Activated naive CD4-positive, alpha-beta T cell treated with anti-CD3 and anti-CD28 coated beads, Interleukin-2, amount 10 ng/mL, durations not matched to agents 7 days and 5 days (primary cell): ENCODE data around the gene NAV2.
A peak's percentile ranks its signal among the peaks of the same experiment; 100 is the strongest.

Source experiments
- CTCF ChIA-PET: fragments of 350-600 bp; sonication (Branson Sonifier 250); formaldehyde crosslinking; loops from one replicate; lab custom pipeline; 2021; ENCODE audit warnings: antibody characterized with exemption; lab: Charles Lee
- DNase-seq: peaks from one replicate; pipeline ENCODE4 v3.0.0-alpha.2; 2020
- H3K27ac Mint-ChIP-seq: one replicate; pipeline ENCODE4 v1.8.0; 2021; ENCODE audit warnings: mild to moderate bottlenecking, moderate library complexity, mixed read lengths
- H3K27me3 Mint-ChIP-seq: one replicate; pipeline ENCODE4 v1.8.0; 2021; ENCODE audit warnings: mild to moderate bottlenecking, mixed read lengths
- H3K36me3 Mint-ChIP-seq: one replicate; pipeline ENCODE4 v1.8.0; 2021; ENCODE audit warnings: mixed read lengths
- H3K4me1 Mint-ChIP-seq: one replicate; pipeline ENCODE4 v1.8.0; 2021; ENCODE audit warnings: mixed read lengths
- H3K4me3 Mint-ChIP-seq: one replicate; pipeline ENCODE4 v1.8.0; 2021; ENCODE audit warnings: mild to moderate bottlenecking, moderate library complexity, mixed read lengths
- H3K9me3 Mint-ChIP-seq: one replicate; pipeline ENCODE4 v1.8.0; 2021; ENCODE audit warnings: mixed read lengths

NAV2 gene

GRCh38 chr11:19736831-19737230 is 24.2 kb downstream of the NAV2 start:
- Mint-ChIP-seq H3K4me1 (no peaks in the 10 kb centered on the region), H3K27me3 (peaks cover 21% of the 10 kb centered on the region), H3K4me3 (no peak overlapping the region), H3K36me3 (no peaks in the 10 kb centered on the region), H3K27ac (no peak overlapping the region), H3K9me3 (no peaks in the 10 kb centered on the region)
- CTCF ChIA-PET = interaction anchor here (2.4 kb wide), 1 partner anchor 172 kb away, joined by 15 read pairs; no protein-coding TSS in a partner anchor
- DNase-seq = no peak

GRCh38 chr11:19737575-19737974 is 24.9 kb downstream of the NAV2 start:
- Mint-ChIP-seq H3K4me3 (no peak overlapping the region), H3K4me1 (no peaks in the 10 kb centered on the region), H3K27ac (no peak overlapping the region), H3K36me3 (no peaks in the 10 kb centered on the region), H3K9me3 (no peaks in the 10 kb centered on the region), H3K27me3 (peaks cover 21% of the 10 kb centered on the region)
- CTCF ChIA-PET = interaction anchor here (0.6 to 2.4 kb wide), 3 partner anchors 12 to 173 kb away, joined by 3 to 15 read pairs (median 3); no protein-coding TSS in a partner anchor
- no peak for DNase-seq

- Mint-ChIP-seq H3K27ac (no peak overlapping the region), H3K9me3 (no peaks in the 10 kb centered on the region), H3K4me1 (no peaks in the 10 kb centered on the region), H3K27me3 (peaks cover 21% of the 10 kb centered on the region), H3K36me3 (no peaks in the 10 kb centered on the region), H3K4me3 (no peak overlapping the region)
- CTCF ChIA-PET = interaction anchor here (0.6 to 2.4 kb wide), 4 partner anchors 12 to 174 kb away, joined by 3 to 15 read pairs (median 4); no protein-coding TSS in a partner anchor
- no peak for DNase-seq
Measured at GRCh38 chr11:19738124-19738523, 25.5 kb downstream of the NAV2 start.

GRCh38 chr11:19739872-19740271 is 27.2 kb downstream of the NAV2 start:
- no peak for DNase-seq
- no peaks in the 10 kb centered on the region for H3K4me1 Mint-ChIP-seq
- H3K27me3 Mint-ChIP-seq = peaks cover 25% of the 10 kb centered on the region
- H3K4me3 Mint-ChIP-seq = no peak overlapping the region
- CTCF ChIA-PET = interaction anchor here (1.0 to 2.1 kb wide), 4 partner anchors 13 to 182 kb away, joined by 3 to 6 read pairs (median 4); no protein-coding TSS in a partner anchor
- no peak overlapping the region for H3K27ac Mint-ChIP-seq
- H3K36me3 Mint-ChIP-seq = no peaks in the 10 kb centered on the region
- H3K9me3 Mint-ChIP-seq = no peaks in the 10 kb centered on the region

DNA sequence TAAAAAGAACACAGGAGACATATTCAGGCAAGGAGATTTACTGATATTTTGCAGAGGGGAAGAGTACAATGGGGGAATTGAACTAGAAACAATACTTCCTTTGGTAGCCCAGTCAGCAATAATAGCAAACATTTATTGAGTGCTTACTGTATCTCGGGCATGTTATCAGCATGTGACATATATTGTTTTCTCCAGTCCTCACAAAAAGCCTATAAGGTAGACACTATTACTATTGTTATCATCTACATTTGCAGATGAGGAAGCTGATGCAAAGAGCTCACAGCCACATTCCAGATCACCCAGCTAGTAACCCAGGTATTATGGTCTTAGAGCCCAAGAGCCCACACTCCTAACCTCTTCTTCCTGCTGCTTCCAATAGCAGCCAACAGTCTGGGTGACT is 27.9 kb downstream of the NAV2 start:
- Mint-ChIP-seq H3K36me3 (no peaks in the 10 kb centered on the region), H3K27me3 (peaks cover 25% of the 10 kb centered on the region), H3K9me3 (no peaks in the 10 kb centered on the region), H3K4me1 (no peaks in the 10 kb centered on the region), H3K4me3 (no peak overlapping the region), H3K27ac (no peak overlapping the region)
- CTCF ChIA-PET = interaction anchor here (1.4 kb wide), 1 partner anchor 14 kb away, joined by 3 read pairs; no protein-coding TSS in a partner anchor
- DNase-seq = no peak

GRCh38 chr11:19742588-19743292 is 30.1 kb downstream of the NAV2 start:
- Mint-ChIP-seq H3K36me3 (no peaks in the 10 kb centered on the region), H3K4me3 (no peak overlapping the region), H3K4me1 (no peaks in the 10 kb centered on the region), H3K27me3 (peaks cover 21% of the 10 kb centered on the region), H3K27ac (no peak overlapping the region), H3K9me3 (no peaks in the 10 kb centered on the region)
- CTCF ChIA-PET = interaction anchor here (1.0 to 4.6 kb wide), 14 partner anchors 8 to 196 kb away, joined by 3 to 89 read pairs (median 4); partner anchors contain the start of gene NAV2
- DNase-seq = peak; percentile 79

GRCh38 chr11:19743622-19744021 is 31.0 kb downstream of the NAV2 start:
- H3K27me3 Mint-ChIP-seq = peaks cover 15% of the 10 kb centered on the region
- CTCF ChIA-PET = interaction anchor here (0.6 to 4.6 kb wide), 7 partner anchors 10 to 190 kb away, joined by 3 to 89 read pairs (median 6); no protein-coding TSS in a partner anchor
- H3K4me3 Mint-ChIP-seq = no peak overlapping the region
- no peak overlapping the region for H3K27ac Mint-ChIP-seq
- no peaks in the 10 kb centered on the region for H3K9me3 Mint-ChIP-seq
- DNase-seq = no peak
- no peaks in the 10 kb centered on the region for H3K36me3 Mint-ChIP-seq
- no peaks in the 10 kb centered on the region for H3K4me1 Mint-ChIP-seq

- H3K36me3 Mint-ChIP-seq = no peaks in the 10 kb centered on the region
- H3K9me3 Mint-ChIP-seq = no peaks in the 10 kb centered on the region
- no peak for DNase-seq
- CTCF ChIA-PET = interaction anchor here (0.6 to 4.6 kb wide), 2 partner anchors 179 to 187 kb away, joined by 3 to 89 read pairs; no protein-coding TSS in a partner anchor
- no peaks in the 10 kb centered on the region for H3K4me1 Mint-ChIP-seq
- H3K27me3 Mint-ChIP-seq = peaks cover 15% of the 10 kb centered on the region
- no peak overlapping the region for H3K27ac Mint-ChIP-seq
- H3K4me3 Mint-ChIP-seq = no peak overlapping the region
Measured at GRCh38 chr11:19744130-19744529, 31.5 kb downstream of the NAV2 start.

- Mint-ChIP-seq H3K36me3 (no peaks in the 10 kb centered on the region), H3K4me3 (no peak overlapping the region), H3K27me3 (peaks cover 10% of the 10 kb centered on the region), H3K9me3 (no peaks in the 10 kb centered on the region), H3K4me1 (no peaks in the 10 kb centered on the region), H3K27ac (no peak overlapping the region)
- DNase-seq = no peak
- CTCF ChIA-PET = interaction anchor here (0.9 to 4.6 kb wide), 2 partner anchors 181 to 191 kb away, joined by 3 to 89 read pairs; no protein-coding TSS in a partner anchor
Measured at GRCh38 chr11:19746086-19746485, 33.4 kb downstream of the NAV2 start.

DNA sequence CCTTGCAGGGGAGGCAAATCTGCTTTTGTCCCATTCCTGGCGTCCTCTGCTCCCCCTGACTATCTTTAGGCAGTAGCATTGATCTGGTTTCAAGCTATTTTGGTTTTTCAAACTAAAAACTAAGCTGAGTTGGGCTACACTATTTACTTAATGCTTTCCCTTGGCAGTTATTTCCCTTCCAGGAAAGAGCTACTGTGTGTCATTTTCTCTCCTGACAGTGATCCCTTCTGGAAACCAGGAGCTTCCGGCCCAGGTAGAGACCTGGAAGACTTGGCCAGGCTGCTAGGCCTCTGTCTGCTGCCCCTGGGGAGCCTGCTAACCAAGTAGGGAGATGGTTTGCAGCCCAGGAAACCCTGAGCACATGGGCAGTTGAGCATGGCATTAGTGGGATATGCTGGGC is 35.0 kb downstream of the NAV2 start:
- Mint-ChIP-seq H3K27me3 (peaks cover 7% of the 10 kb centered on the region), H3K9me3 (no peaks in the 10 kb centered on the region), H3K4me1 (no peaks in the 10 kb centered on the region), H3K4me3 (no peak overlapping the region), H3K27ac (no peak overlapping the region), H3K36me3 (no peaks in the 10 kb centered on the region)
- CTCF ChIA-PET = interaction anchor here (0.7 kb wide), 1 partner anchor 182 kb away, joined by 3 read pairs; no protein-coding TSS in a partner anchor
- no peak for DNase-seq

DNA sequence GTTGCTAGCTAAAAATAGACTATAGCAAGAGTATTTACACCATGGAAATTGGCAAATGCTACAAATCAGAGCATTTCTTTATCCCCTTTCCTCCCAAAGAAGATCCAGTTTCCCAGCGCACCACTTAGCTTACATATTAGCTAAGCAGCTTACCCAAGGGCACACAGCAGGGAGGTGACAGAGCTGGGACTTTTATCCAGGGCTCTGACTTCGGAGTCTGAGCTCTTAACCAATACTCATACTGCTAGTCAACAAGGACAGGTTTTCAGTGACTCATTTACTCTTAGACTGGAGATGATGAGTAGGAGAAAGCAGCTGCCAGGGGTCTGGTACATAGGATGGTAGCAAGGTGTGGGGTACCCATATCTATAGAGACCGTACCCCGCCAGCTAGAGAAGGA is 38.4 kb downstream of the NAV2 start:
- Mint-ChIP-seq H3K27me3 (peaks cover 3% of the 10 kb centered on the region), H3K4me1 (no peaks in the 10 kb centered on the region), H3K36me3 (no peaks in the 10 kb centered on the region), H3K9me3 (no peaks in the 10 kb centered on the region), H3K27ac (no peak overlapping the region), H3K4me3 (no peak overlapping the region)
- CTCF ChIA-PET = interaction anchor here (0.8 kb wide), 1 partner anchor 9 kb away, joined by 3 read pairs; no protein-coding TSS in a partner anchor
- no peak for DNase-seq

- Mint-ChIP-seq H3K27ac (no peak overlapping the region), H3K27me3 (no peaks in the 10 kb centered on the region), H3K36me3 (no peaks in the 10 kb centered on the region), H3K4me1 (no peaks in the 10 kb centered on the region), H3K4me3 (no peak overlapping the region), H3K9me3 (no peaks in the 10 kb centered on the region)
- CTCF ChIA-PET = no interaction called here
- DNase-seq = no peak
Measured at GRCh38 chr11:19753451-19754106, 40.9 kb downstream of the NAV2 start.

GRCh38 chr11:19756675-19757475 is 44.2 kb downstream of the NAV2 start:
- H3K27me3 Mint-ChIP-seq = peaks cover 11% of the 10 kb centered on the region
- no peaks in the 10 kb centered on the region for H3K4me1 Mint-ChIP-seq
- no peaks in the 10 kb centered on the region for H3K36me3 Mint-ChIP-seq
- CTCF ChIA-PET = no interaction called here
- H3K9me3 Mint-ChIP-seq = no peaks in the 10 kb centered on the region
- DNase-seq = no peak
- H3K4me3 Mint-ChIP-seq = no peak overlapping the region
- no peak overlapping the region for H3K27ac Mint-ChIP-seq

DNA sequence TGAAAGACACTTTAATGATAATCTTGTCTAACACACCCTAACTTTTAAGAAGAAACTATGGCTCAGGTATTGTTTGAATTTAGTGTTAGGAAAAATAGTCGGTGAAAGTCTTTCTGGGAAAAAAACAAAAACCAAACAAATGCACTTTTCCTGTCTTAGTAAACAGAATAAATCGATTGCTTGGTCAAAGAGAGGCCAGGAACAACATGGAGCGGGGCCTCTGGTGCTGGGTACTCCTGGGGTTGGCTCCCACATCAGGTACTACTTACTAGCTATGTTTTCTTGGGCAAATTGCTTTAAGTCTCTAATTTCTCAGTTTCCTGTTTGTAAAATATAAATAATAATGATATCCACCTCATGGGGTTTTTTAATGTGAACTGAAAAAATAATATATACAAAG is 46.8 kb downstream of the NAV2 start:
- Mint-ChIP-seq H3K27ac (no peak overlapping the region), H3K27me3 (peaks cover 11% of the 10 kb centered on the region), H3K4me1 (no peaks in the 10 kb centered on the region), H3K36me3 (no peaks in the 10 kb centered on the region), H3K4me3 (no peak overlapping the region), H3K9me3 (no peaks in the 10 kb centered on the region)
- DNase-seq = no peak
- CTCF ChIA-PET = no interaction called here
